Measurements from ENCODE around the gene DNAJC1.
"Not testable (repeated sequence)": the region's sequence is repeated elsewhere in the genome, so short reads cannot be mapped to it uniquely, and the experiment has no call there.

Gene DNAJC1

GRCh38 chr10:21822273-21822672, 181.3 kb downstream of the DNAJC1 start:
- not testable (repeated sequence) for DNase-seq

- no peak for DNase-seq
Observed at GRCh38 chr10:21820952-21821351, 182.6 kb downstream of the DNAJC1 start.

GRCh38 chr10:21818416-21818815, 185.1 kb downstream of the DNAJC1 start:
- DNase-seq: not testable (repeated sequence)

- DNase-seq: no peak
Observed at GRCh38 chr10:21814866-21815265, 188.7 kb downstream of the DNAJC1 start.

- no peak for DNase-seq
Observed at GRCh38 chr10:21813946-21814345, 189.6 kb downstream of the DNAJC1 start.

- DNase-seq: no peak
Observed at GRCh38 chr10:21811245-21811585, 192.3 kb downstream of the DNAJC1 start.

- DNase-seq: no peak
Observed at GRCh38 chr10:21810582-21811244, 192.8 kb downstream of the DNAJC1 start.

- no peak for DNase-seq
Observed at GRCh38 chr10:21808550-21808949, 195.0 kb downstream of the DNAJC1 start.

GRCh38 chr10:21807180-21807579, 196.3 kb downstream of the DNAJC1 start:
- DNase-seq: peak; percentile 64

GRCh38 chr10:21803374-21803773, 200.2 kb downstream of the DNAJC1 start:
- no peak for DNase-seq

- DNase-seq: no peak
Observed at GRCh38 chr10:21801609-21802008, 201.9 kb downstream of the DNAJC1 start.

- DNase-seq: no peak
Observed at GRCh38 chr10:21797984-21798765, 205.4 kb downstream of the DNAJC1 start.

- no peak for DNase-seq
Observed at GRCh38 chr10:21797533-21797932, 206.0 kb downstream of the DNAJC1 start.

GRCh38 chr10:21791276-21791675, 212.3 kb downstream of the DNAJC1 start:
- no peak for DNase-seq

GRCh38 chr10:21776883-21777282, 226.6 kb downstream of the DNAJC1 start:
- DNase-seq: no peak

- no peak for DNase-seq
Observed at GRCh38 chr10:21771219-21771618, 232.3 kb downstream of the DNAJC1 start.

- no peak for DNase-seq
Observed at GRCh38 chr10:21769041-21769440, 234.5 kb downstream of the DNAJC1 start.

GRCh38 chr10:21764466-21765189, 238.9 kb downstream of the DNAJC1 start:
- no peak for DNase-seq

- DNase-seq: no peak
Observed at GRCh38 chr10:21760332-21760731, 243.2 kb downstream of the DNAJC1 start.

- no peak for DNase-seq
Observed at GRCh38 chr10:21759232-21759631, 244.3 kb downstream of the DNAJC1 start.

- DNase-seq: no peak
Observed at GRCh38 chr10:21758696-21759095, 244.8 kb downstream of the DNAJC1 start.

- no peak for DNase-seq
Observed at GRCh38 chr10:21758239-21758638, 245.3 kb downstream of the DNAJC1 start.

- no peak for DNase-seq
Observed at GRCh38 chr10:21757185-21757901, 246.2 kb downstream of the DNAJC1 start.
